Left lobe of liver (tissue), 2 donors: Measurements from ENCODE around the gene ADARB2. TPM values are rescaled to one million over a fixed set of nuclear protein-coding genes. Genes with fewer than 3 reads are reported as not detected.
"Not testable (repeated sequence)": the region's sequence is repeated elsewhere in the genome, so short reads cannot be mapped to it uniquely, and the experiment has no call there.

Experiments used
- ATAC-seq: fragments of 200-7000 bp; cut with Tn5 transposase; one replicate; pipeline ENCODE4 v1.9.1; 2020; ENCODE audit warnings: mild to moderate bottlenecking, moderate library complexity
- DNase-seq: peaks from one replicate; pipeline ENCODE4 v3.0.0-alpha.2; 2020; ENCODE audit warnings: low spot score
- total RNA-seq: library from RNA; stranded (reverse); gene quantifications from one replicate; pipeline ENCODE4 v1.2.1, GENCODE V29; 2021
- donor health status: DM: no; HTN: no; CAD: no; lungs with moderate emphysema.
- donor health status: DM: no; HTN: yes; CAD: no.

ADARB2 gene
- total RNA-seq, 1 donor from 2014 or later: 0.81 TPM

DNA sequence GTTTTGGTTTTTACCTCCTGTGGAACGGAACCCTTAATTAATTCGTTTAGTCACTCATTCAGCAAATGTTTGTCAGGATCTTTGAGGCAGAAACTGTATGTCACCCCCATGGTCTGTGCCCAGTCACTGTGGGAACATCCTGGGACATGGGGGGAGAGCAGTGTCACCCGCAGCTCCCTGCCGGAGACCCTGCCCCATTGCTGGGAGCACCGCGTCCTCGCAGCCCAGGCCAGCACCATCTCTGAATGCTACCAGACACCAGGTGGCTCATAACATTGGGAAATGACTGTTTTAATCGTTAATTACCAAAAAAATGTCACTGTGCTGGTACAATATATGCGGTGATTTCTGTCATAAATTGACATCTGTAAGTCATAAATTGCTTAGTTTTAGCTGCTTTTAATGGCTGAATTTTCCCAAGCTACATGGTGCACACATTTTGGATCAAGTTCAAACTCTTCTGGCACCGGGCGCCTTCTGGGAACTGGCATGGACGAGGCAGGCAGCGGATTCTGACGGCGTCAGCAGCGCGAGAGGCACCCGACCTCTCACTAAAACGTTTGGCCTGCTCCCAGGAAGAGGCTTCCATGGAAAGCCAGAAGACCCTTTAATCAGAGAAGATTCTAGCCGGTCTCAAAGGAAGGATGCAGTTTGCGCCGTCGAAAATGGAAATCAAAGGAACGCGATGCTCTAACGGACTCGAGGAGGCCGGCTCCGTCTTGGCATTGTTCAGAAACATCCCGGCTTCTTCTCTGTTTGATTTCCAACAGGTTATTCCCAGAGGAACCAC lies 184.2 kb downstream of the ADARB2 start:
- no peak for ATAC-seq
- no peak for DNase-seq

DNA sequence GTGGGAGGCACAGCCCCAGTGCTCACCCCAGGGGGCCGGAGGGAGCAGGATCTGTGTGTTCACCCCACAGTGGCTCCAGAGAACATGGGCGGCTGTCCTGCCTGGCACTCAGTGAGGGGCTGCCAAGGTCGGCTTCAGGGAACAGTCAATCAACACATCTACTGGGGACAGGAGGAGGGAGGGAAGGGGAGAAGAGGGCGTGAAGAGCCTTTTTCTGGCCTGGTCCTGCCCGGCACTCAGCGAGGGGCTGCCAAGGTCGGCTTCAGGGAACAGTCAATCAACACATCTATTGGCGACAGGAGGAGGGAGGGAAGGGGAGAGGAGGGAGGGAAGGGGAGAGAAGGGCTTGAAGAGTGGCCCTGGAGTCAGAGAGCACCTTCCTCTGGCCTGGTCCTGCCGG lies 184.9 kb downstream of the ADARB2 start:
- no peak for DNase-seq
- no peak for ATAC-seq

DNA sequence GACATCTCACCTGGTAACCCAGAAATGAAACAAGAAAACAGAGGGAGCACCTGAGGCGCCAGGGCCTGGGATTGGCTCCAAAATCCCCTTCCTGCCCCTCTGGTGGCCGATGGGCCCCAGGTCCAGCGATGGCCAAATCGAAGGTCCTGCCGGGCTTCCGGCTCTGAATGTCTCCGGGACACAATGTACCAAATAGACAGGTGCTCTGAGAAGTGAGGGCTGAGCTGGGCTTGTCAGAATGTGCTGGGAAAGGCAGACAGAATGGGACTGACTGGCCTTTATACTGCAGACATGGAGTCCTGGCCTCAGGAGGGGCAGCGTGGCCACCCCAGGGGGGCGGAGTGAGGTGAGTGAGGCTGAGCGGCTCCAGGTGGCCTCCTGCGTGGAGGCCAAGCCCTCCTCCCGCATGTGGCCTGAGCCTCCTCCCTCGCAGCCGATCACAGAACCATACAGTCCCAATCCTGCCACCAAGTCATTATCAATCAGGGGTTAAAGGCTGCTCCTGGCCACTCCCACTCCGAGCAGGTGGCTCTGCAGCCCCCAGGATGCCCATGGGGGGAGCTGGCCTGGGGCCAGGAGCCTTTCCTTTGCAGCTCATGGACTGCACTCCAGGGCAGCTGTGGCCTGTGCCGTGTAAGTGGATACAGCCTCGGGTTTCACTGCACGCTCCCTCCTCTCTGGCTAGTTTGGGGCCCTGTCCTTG lies 185.5 kb downstream of the ADARB2 start:
- DNase-seq: no peak
- ATAC-seq: no peak

DNA sequence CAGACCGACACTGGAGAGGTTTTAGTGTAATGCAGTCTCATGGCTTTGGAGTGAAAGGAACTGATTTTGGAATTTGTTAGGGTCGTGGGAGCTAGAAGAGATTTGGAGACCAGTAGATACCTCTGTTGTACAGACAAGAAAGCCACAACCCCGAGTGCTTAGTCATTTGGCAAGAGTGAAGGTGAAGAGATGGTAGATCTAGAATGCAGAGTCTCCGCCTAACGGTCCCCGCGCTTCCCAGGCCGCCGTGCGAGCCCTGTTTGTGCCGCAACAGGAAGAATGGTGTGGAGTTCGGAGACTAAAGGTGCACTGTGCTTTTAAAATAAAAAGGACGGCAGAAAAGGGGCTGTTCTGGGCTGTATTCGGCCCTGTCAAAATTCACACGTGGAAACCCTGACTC lies 186.7 kb downstream of the ADARB2 start:
- DNase-seq (no peak), ATAC-seq (no peak)

DNA sequence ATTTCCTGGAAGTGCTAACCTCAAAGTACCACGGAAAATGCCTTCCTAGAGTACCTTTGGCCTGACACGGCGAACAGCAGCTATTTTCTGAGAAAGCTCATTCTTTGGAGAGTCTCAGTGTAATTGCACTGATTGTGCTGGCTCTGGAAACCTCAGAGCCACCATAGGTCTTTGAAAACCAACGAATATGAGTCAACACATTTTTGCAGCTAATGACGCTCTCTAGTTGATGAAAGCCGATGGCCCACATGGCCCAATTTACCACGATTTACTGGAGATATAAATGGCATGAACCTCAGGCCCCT lies 187.1 kb downstream of the ADARB2 start:
- ATAC-seq: no peak

DNA sequence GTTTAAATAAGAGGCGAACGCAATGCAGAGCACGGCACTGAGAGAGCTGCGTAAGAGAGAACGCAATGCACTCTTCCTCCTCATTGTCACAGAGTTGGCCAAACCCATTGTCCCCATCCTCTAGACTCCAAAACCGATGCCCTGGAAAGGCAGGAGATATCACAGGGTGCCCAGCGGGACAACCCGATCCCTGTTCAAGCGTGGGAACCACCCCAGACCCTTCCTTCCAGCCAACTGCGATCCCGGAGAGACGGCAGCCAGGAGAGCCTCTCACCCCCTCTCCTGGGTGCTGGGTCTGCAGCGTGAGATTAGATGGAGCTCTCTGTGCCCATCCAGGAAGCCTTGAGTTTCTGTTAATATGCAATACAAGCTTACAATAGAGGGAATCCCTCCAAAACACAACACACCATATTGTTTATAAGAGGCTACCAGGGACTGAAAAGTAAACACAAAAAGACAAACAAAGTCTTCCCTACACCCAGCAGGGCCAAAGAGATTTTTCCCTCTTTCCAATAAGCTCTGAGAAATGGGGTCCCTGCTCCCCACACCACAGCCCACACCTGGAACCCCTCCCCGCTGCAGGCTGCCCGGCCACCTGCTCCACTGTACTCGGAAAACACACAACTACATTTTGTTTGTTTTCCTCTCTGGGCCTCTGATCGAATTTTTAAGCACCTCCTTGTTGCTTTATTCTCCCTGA lies 187.6 kb downstream of the ADARB2 start:
- no peak for DNase-seq
- ATAC-seq: no peak

More for the DNA sequence above, 187.1 kb downstream of the ADARB2 start:
- no peak for DNase-seq

DNA sequence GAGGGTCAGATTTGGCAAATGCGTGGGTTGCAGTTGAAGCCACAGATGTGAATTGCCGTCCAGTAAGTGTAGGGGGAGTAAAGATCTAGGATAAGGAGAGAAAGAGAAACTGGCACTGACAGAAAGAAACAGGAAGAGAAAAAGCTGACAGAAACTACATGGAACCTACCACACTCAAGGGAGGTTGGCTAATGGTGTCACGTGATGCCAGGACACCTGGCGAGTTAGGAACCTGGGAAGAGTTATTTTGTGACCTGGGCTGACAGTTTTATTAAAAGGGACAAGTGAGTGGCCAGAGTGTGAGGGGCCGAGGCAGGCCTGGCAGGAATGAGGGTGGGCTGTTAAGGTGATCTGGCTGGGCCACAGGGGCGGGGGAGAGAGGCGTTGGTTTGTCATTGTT lies 188.7 kb downstream of the ADARB2 start:
- DNase-seq: no peak

DNA sequence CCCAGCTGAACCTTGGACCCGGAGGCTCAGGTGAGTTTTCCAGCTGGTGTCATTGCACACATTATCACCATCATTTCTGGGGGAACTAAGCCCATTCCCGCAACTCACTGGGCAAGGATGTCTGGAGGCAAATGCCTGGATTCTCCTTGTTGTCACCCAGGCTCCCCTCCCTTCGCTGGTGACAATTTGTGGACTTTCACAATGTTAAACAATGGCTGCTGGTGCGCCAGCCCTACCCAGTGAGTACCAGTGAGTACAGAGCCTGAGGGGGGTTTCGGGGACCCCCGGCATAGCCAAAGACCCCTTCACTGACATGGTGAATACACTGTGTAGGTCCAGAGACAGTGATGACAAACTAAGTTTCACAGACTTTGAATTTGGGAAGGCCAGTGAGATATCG lies 189.2 kb downstream of the ADARB2 start:
- DNase-seq: no peak
- ATAC-seq: no peak

More for the DNA sequence above, 188.7 kb downstream of the ADARB2 start:
- ATAC-seq: no peak

DNA sequence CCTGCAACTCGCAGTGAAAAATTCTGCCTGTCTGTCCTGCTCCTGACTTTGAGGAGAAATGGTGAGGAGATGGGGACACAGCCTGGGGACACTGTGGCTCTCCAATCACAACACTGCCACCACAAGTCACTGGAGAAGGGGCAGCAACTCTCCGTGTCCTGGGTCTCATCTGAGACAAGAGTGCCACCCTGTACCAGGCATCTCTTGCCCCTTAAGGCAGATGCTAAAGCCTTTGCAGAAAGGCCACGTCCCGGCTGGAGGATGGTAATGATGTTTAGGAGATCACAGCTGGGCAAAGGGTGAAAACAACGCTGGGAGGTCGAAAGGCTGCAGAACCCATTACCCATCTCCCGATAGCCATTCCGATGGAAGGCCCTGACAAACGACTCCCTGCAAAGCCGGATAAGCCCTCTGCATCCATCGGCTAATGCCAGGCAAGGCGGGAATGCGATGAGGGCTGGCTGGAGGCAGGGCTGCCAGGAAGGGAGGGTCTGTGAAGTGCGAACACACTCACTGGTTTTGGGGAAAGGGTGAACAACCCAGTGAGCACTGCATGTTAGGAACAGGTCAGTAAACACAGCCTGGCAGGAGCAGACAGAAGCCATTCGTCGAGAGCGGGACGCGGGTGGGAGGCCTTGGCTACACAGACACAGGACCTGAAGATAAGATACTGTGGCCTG lies 190.8 kb downstream of the ADARB2 start:
- ATAC-seq (no peak), DNase-seq (no peak)

DNA sequence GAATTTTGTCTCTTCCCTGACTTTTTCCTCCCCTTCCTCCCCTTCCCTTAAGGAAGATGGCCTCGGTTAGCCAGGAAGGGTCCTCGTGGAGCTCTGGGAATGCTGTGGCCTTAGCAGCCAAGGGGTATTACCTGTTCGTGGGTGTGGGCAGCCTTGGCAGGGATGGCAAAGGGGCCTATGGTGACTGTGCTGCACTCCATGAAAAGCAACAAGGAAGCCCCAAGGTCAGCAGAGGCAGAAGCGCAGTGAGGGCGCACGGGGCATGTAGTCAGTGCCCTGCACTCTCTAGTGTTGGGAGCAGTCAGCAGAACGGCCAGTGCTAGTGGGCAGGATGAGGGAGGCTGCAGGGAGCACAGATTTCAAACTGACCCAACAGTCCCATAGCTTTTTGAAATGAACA lies 191.8 kb downstream of the ADARB2 start:
- no peak for DNase-seq
- no peak for ATAC-seq

DNA sequence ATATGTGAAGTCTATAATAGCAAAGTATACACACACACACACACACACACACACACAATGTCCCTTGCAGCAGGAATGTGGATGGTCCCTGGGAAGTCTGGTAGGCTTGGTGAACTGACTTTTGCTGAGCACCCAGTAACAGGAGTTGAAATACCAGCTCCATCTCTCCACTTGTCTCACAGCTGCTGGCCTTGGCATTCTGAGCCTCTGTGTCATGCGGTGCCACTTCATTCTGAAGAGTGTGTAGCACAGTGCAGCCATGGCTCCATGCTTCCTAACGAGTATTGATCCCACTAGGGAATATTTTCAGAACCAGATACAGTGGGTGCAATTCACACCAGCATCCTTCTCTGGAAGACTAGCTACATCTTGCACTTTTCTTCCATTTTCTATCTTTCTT lies 192.4 kb downstream of the ADARB2 start:
- DNase-seq (no peak), ATAC-seq (no peak)

DNA sequence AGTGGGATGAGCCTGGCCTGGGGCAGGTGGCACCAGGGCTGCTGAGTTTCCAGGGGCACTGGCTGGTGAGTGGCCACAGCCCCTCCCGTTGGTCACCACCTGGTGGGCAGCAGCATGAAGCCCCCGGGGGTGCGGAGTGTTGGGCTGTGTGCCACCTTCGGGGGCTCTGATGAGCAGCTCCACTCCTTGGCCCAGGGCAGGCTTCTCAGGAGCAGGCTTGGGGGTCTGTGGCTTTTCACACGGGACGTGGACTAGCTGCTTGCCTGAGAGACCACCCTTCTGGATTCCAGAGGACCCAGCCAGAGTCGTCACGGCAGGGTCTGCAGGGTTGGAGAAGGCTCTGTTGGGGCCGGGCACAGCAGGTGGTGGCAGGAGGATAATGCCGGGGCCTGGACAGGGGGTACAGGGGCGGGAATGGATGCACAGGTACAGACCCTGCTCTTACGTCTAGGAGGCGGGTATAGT lies 193.1 kb downstream of the ADARB2 start:
- ATAC-seq (no peak), DNase-seq (no peak)

DNA sequence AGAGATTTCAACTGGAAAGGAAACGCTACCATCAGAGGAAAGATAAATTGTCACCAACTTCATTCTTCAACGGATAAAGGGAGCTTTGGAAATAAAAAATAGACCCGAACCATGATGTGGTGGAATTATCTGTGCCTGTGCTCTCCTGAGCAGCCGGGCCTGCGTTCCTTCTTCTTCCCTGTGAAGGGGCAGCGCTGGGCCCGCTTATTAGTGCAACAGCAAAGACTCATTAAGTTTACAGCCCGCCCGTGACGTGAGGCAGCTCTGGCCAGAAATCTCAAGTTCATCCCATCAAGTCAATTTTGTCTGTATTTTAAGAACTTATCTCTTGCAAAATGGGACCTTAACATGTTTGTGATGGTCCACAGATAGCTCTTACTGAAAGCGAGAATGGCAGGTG lies 193.7 kb downstream of the ADARB2 start:
- no peak for ATAC-seq
- DNase-seq: no peak

DNA sequence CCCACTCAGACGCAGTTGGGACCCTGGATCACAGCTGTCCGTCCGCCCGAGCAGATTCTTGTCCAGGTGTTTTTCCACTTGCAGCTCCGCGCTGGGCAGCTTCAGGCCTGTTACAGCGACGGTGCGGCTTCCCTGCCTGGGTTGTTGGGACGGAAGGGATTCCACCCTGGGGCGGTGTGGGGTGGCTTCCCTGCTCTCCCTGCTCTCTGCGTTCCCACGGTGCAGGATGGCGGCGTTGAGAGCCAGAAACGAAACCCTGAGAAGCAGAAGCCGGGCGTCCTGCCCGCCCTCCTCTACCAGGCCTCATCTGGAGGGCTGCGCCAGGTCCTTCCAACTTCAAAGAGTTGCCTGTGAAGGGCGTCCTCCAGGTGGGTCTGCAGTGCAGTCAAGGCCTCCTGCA lies 194.4 kb downstream of the ADARB2 start:
- ATAC-seq (no peak), DNase-seq (no peak)

DNA sequence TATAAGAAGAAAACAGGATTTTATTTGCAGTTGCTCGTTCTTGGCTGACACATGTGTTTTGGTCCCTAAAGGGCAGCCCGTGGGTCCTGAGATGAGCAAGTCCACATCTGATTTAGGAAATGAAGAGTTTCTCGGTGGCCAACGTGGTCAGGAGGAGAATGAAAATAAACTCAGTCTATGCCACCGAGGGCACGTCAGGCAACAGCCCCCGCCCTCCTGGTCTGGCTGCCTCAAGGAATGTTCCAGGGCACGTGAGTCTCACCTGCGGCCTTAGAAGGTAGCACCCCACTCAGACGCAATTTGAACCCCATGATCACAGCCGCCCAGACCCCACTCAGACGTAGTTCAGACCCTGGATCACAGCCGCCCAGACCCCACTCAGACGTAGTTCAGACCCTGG lies 197.2 kb downstream of the ADARB2 start:
- ATAC-seq: no peak
- no peak for DNase-seq

DNA sequence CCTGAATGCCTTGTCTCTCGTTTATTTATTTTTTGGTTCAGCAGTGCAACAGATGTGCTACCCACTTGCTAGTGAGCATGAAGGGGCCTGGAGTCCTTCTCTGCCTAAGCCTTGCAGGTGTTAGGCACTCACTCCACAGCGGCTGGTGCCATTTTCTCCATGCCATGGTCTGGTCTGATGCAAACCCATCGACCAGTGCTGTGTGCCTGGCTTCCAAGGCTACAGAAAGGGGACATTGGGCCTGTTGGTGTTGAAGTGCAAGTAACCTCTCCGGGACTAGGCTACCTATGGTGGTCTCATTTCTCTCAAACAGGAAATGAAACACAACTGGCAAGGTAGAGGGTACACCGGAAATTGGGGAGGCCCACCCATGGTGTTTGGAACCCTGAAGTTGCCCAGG lies 198.1 kb downstream of the ADARB2 start:
- ATAC-seq (no peak), DNase-seq (no peak)

DNA sequence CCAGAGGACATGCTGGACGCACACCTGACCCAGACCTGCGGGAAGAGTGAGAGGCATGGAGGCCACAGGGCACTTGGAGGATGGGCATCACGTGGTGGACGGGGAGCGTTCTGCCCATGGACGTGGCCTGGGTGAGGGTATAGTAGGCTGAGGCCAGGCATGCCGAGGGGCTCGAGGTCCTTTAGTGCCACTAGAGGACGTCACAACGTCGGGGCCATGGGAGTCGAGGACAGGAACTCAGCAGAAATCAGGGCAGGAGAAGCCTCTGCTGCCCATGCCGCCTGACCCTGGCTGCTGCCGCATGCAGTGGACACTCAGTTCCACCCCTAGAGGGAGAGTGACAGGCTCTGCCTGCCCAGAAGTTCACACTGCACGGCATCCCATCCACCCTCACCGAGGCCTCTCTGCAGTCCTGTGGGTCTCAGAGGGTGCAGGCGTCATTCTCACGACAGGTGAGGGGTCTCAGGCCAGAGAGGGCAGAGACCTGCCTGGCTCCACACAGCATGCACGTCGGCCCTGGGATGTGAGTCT lies 198.7 kb downstream of the ADARB2 start:
- DNase-seq: no peak
- no peak for ATAC-seq

DNA sequence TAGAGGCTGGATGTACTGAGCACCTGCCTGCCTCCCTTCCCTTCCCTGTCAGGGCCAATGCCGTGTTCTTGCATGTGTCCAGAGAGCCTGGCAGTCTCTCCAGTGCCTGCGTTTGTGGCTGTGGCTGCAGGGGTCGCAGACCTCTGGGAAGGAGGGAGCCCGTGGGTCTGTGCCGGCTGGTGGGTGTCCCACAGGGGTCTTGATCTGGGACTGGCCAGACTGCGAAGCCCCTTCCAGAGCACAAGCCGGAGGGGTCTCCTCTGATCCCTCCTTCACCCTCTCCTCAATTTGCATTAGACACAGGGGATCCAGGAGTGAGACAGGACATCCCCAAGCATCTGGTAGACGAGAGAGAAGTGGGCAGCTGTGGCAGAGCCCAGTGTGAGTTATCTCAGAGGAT lies 199.2 kb downstream of the ADARB2 start:
- DNase-seq (no peak), ATAC-seq (no peak)

DNA sequence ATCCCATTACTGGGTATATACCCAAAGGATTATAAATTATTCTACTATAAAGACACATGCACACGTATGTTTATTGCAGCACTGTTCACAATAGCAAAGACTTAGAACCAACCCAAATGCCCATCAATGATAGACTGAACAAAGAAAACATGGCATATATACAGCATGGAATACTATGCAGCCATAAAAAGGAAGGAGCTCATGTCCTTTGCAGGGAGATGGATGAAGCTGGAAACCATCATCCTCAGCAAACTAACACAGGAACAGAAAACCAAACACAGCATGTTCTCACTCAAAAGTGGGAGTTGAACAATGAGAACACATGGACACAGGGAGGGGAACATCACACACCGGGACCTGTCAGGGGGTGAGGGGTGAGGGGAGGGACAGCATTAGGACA lies 199.9 kb downstream of the ADARB2 start:
- DNase-seq, ATAC-seq: not testable (repeated sequence)

DNA sequence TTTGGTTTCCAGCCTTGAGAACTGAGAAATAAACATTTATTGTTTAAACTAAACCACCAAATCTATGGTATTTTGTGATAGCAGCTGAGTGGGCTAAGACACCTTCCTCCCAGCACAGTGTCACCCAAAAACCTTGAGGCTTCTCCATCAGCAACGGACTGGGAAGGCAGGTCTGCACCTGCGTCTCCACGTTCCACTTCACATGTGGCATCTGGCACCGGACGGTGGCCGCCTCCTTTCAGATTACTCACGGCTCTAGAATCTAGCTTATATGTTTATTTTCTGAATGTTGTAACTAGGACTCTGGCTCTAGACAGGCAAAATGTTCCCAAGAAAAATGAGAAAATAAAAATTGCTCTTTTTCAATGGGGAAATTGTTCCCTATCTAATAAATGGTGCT lies 201.0 kb downstream of the ADARB2 start:
- ATAC-seq (no peak), DNase-seq (no peak)

DNA sequence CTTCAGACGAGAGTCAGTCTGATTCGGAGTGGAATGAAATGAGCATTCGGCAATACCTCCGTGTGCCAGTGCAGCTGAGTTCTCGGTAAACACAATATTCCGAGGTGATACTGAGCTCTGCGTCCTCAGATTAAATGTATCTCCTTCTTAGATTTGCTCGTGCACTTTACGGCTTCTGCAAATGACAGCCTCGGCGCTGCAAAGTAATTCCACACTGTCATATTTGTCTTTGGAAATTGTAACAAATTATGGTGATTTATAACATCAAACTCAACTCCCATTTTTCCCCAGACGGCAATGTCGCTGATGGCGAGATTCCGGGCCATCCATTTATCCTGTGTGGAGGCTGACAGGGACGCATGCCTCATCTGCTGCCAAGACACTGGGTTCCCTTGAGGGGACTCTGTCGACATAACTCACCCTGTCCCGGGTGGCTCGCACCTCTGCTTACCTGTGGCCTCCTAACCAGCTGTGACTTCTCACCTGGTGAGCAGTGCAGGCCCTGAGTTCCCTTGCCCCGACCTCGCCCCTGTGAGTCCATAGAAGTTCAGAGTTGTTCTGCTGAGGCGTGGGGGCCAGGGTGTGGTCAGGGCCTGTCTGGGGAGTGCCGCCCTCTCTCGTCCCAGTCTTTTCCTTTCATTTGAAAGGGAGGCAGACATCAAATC lies 201.9 kb downstream of the ADARB2 start:
- no peak for DNase-seq
- no peak for ATAC-seq
